Stimulated activated CD8-positive, alpha-beta memory T cell treated with anti-CD3 and anti-CD28 coated beads, Interleukin-4, amount 100 ng/mL, for 4 hours (primary cell): ENCODE data around the gene DENND5B.
"Not testable (repeated sequence)": the region's sequence is repeated elsewhere in the genome, so short reads cannot be mapped to it uniquely, and the experiment has no call there.

Experiments used
- DNase-seq, 2 donors: peaks; one replicate each; pipeline ENCODE4 v3.0.0-alpha.2; 2020; ENCODE audit warnings: low read depth in 2 of 2, low spot score in 1 of 2

DENND5B gene

GRCh38 chr12:31387466-31387865 is 203.5 kb downstream of the DENND5B start:
- DNase-seq: no peak

- no peak for DNase-seq
Measured at GRCh38 chr12:31387011-31387410, 203.9 kb downstream of the DENND5B start.

GRCh38 chr12:31386364-31386777 is 204.6 kb downstream of the DENND5B start:
- DNase-seq: no peak

- not testable (repeated sequence) for DNase-seq
Measured at GRCh38 chr12:31377210-31377609, 213.7 kb downstream of the DENND5B start.

- DNase-seq: not testable (repeated sequence)
Measured at GRCh38 chr12:31375422-31375821, 215.5 kb downstream of the DENND5B start.

GRCh38 chr12:31371256-31371620 is 219.7 kb downstream of the DENND5B start:
- DNase-seq: no peak

GRCh38 chr12:31370531-31371255 is 220.2 kb downstream of the DENND5B start:
- no peak for DNase-seq

GRCh38 chr12:31369712-31370521 is 221.0 kb downstream of the DENND5B start:
- no peak for DNase-seq

GRCh38 chr12:31368666-31369361 is 222.1 kb downstream of the DENND5B start:
- no peak for DNase-seq

GRCh38 chr12:31366104-31366621 is 224.8 kb downstream of the DENND5B start:
- no peak for DNase-seq

GRCh38 chr12:31363831-31364230 is 227.1 kb downstream of the DENND5B start:
- no peak for DNase-seq

GRCh38 chr12:31363416-31363809 is 227.5 kb downstream of the DENND5B start:
- no peak for DNase-seq

GRCh38 chr12:31362759-31363415 is 228.0 kb downstream of the DENND5B start:
- no peak for DNase-seq

- no peak for DNase-seq
Measured at GRCh38 chr12:31362115-31362758, 228.7 kb downstream of the DENND5B start.

GRCh38 chr12:31361730-31362114 is 229.2 kb downstream of the DENND5B start:
- no peak for DNase-seq

GRCh38 chr12:31355747-31356107 is 235.2 kb downstream of the DENND5B start:
- no peak for DNase-seq

GRCh38 chr12:31353750-31354708 is 236.9 kb downstream of the DENND5B start:
- no peak for DNase-seq

GRCh38 chr12:31346267-31346666 is 244.7 kb downstream of the DENND5B start:
- no peak for DNase-seq

- no peak for DNase-seq
Measured at GRCh38 chr12:31343139-31343538, 247.8 kb downstream of the DENND5B start.

- DNase-seq: no peak
Measured at GRCh38 chr12:31342286-31342685, 248.7 kb downstream of the DENND5B start.
